NT2/D1 (cell line): ENCODE data around the gene GYPA.
A peak's percentile ranks its signal among the peaks of the same experiment; 100 is the strongest.
"Not testable (repeated sequence)": the region's sequence is repeated elsewhere in the genome, so short reads cannot be mapped to it uniquely, and the experiment has no call there.

Source experiments
- DNase-seq: peaks from one replicate; pipeline ENCODE4 v3.0.0-alpha.2; 2011; ENCODE audit warnings: low read depth, low spot score
- H3K27me3 ChIP-seq: 2 replicates; pipeline ENCODE4 v1.6.0; 2011; ENCODE audit warnings: mild to moderate bottlenecking; ENCODE audit not compliant: insufficient read length, insufficient read depth
- H3K36me3 ChIP-seq: 2 replicates; pipeline ENCODE4 v1.6.1; 2011; ENCODE audit warnings: mild to moderate bottlenecking, low read length, mixed read lengths; ENCODE audit not compliant: insufficient read depth, insufficient read length
- H3K4me1 ChIP-seq: 2 replicates; pipeline ENCODE4 v1.5.1; 2011; ENCODE audit not compliant: insufficient read depth, insufficient read length
- H3K4me3 ChIP-seq: 2 replicates; pipeline ENCODE4 v1.5.1; 2011; ENCODE audit warnings: low read depth; ENCODE audit not compliant: insufficient read length
- H3K9ac ChIP-seq: 2 replicates; pipeline ENCODE4 v1.6.0; 2011; ENCODE audit warnings: low read depth; ENCODE audit not compliant: insufficient read length
- H3K9me3 ChIP-seq: 2 replicates; pipeline ENCODE4 v1.5.1; 2011; ENCODE audit warnings: mild to moderate bottlenecking, low read length; ENCODE audit not compliant: insufficient read depth
- SUZ12 ChIP-seq: IDR thresholded peaks from 2 replicates; pipeline ENCODE4 v1.6.1; 2011; ENCODE audit not compliant: insufficient read length, insufficient read depth; ENCODE audit errors: extremely low read depth
- YY1 ChIP-seq: IDR thresholded peaks from 2 replicates; pipeline ENCODE4 v1.6.1; 2011; ENCODE audit not compliant: insufficient read length, insufficient read depth
- ZNF274 ChIP-seq: IDR thresholded peaks from 2 replicates; pipeline ENCODE4 v1.6.1; 2011; ENCODE audit warnings: mild to moderate bottlenecking, low read depth, low read length

The GYPA gene

GRCh38 chr4:144176476-144176875 lies 36.0 kb upstream of the GYPA start:
- Histone ChIP-seq H3K9me3 (no peaks in the 10 kb centered on the region), H3K4me1 (no peaks in the 10 kb centered on the region), H3K36me3 (no peaks in the 10 kb centered on the region), H3K9ac (no peak overlapping the region), H3K4me3 (no peak overlapping the region), H3K27me3 (no peaks in the 10 kb centered on the region)
- no peak for DNase-seq
- no peak for TF ChIP-seq YY1
- TF ChIP-seq SUZ12: no peak

GRCh38 chr4:144174401-144175067 lies 34.0 kb upstream of the GYPA start:
- H3K4me1 ChIP-seq: no peaks in the 10 kb centered on the region
- no peaks in the 10 kb centered on the region for H3K27me3 ChIP-seq
- peak; percentile 33 for DNase-seq
- H3K9me3 ChIP-seq: no peaks in the 10 kb centered on the region
- TF ChIP-seq ZNF274: no peak
- TF ChIP-seq SUZ12: no peak
- no peak for TF ChIP-seq YY1
- H3K9ac ChIP-seq: no peak overlapping the region
- H3K4me3 ChIP-seq: no peak overlapping the region
- no peaks in the 10 kb centered on the region for H3K36me3 ChIP-seq

GRCh38 chr4:144171697-144172096 lies 31.2 kb upstream of the GYPA start:
- Histone ChIP-seq H3K9ac (no peak overlapping the region), H3K36me3 (no peaks in the 10 kb centered on the region), H3K4me3 (no peak overlapping the region), H3K27me3 (no peaks in the 10 kb centered on the region), H3K9me3 (no peaks in the 10 kb centered on the region), H3K4me1 (no peaks in the 10 kb centered on the region)
- TF ChIP-seq SUZ12: no peak
- TF ChIP-seq YY1: no peak
- TF ChIP-seq ZNF274: no peak
- no peak for DNase-seq

- H3K4me3 ChIP-seq: no peak overlapping the region
- no peak for DNase-seq
- no peaks in the 10 kb centered on the region for H3K36me3 ChIP-seq
- H3K4me1 ChIP-seq: no peaks in the 10 kb centered on the region
- TF ChIP-seq SUZ12 (no peak), YY1 (no peak), ZNF274 (no peak)
- H3K9ac ChIP-seq: no peak overlapping the region
- no peaks in the 10 kb centered on the region for H3K27me3 ChIP-seq
- H3K9me3 ChIP-seq: no peaks in the 10 kb centered on the region
Observed at GRCh38 chr4:144169211-144169610, 28.7 kb upstream of the GYPA start.

- H3K4me1 ChIP-seq: no peaks in the 10 kb centered on the region
- TF ChIP-seq YY1: no peak
- TF ChIP-seq SUZ12: no peak
- no peak for TF ChIP-seq ZNF274
- H3K4me3 ChIP-seq: no peak overlapping the region
- H3K27me3 ChIP-seq: no peaks in the 10 kb centered on the region
- DNase-seq: no peak
- 0 out of 2 replicates have a peak, but pooled peaks cover 10% of the 10 kb centered on the region for H3K9me3 ChIP-seq
- H3K9ac ChIP-seq: no peak overlapping the region
- H3K36me3 ChIP-seq: no peaks in the 10 kb centered on the region
Observed at GRCh38 chr4:144154044-144154443, 13.5 kb upstream of the GYPA start.

DNA sequence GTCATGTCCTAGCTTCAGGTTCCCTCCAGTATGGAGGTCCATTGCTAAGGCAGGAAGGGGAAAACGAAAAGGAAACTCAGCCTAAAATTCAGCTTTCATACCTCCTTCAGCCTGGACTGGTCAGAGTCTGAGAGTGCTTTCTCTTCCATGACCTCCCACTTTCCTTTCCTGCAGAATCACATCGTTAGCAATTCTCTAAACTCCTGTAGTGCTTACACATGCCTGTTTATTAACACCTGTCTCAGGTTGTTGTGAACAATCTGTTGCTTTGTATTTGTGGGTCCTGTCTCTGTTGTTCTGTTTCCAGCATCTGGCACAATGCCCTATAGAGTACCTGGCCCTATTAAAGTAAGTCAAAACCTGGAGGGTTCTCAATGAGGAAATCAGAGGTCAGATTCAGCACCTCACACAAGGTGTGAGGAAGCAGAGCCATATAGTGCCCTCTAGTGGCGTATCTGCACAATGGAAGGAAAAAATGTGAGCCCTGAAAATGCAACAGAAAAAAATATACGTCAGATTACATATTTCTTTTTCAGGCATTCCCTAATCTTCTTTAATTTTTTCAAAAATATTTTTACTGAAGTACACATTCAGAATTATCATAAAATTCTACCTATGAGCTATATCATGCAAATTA lies 2.3 kb upstream of the GYPA start:
- not testable (repeated sequence) for H3K4me3 ChIP-seq, H3K9me3 ChIP-seq, H3K36me3 ChIP-seq, H3K9ac ChIP-seq, H3K4me1 ChIP-seq, H3K27me3 ChIP-seq
- DNase-seq: peak; percentile 1

DNA sequence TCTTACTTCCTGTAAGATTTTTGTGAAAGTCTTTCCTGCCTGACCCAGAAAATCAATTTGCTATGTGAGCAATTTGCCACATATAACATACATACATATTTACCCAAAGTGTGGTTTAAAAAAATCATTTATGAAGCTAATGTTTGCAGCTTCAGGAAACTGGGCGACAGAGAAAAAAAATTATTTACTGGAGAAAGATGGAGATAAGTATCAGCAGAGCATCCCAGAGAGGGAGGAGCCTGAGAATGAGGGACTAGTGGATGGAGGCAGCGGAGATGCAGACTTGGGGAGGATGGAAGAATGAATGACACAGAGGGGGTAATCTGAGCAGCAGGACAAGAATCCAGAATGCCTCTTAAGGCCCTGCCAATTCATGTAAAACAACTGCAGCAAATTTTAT lies 975 bp upstream of the GYPA start:
- no peaks in the 10 kb centered on the region for H3K4me1 ChIP-seq
- H3K9ac ChIP-seq: no peak overlapping the region
- no peak for DNase-seq
- no peaks in the 10 kb centered on the region for H3K36me3 ChIP-seq
- TF ChIP-seq YY1 (no peak), ZNF274 (no peak), SUZ12 (no peak)
- no peaks in the 10 kb centered on the region for H3K9me3 ChIP-seq
- H3K4me3 ChIP-seq: no peak overlapping the region
- H3K27me3 ChIP-seq: no peaks in the 10 kb centered on the region

DNA sequence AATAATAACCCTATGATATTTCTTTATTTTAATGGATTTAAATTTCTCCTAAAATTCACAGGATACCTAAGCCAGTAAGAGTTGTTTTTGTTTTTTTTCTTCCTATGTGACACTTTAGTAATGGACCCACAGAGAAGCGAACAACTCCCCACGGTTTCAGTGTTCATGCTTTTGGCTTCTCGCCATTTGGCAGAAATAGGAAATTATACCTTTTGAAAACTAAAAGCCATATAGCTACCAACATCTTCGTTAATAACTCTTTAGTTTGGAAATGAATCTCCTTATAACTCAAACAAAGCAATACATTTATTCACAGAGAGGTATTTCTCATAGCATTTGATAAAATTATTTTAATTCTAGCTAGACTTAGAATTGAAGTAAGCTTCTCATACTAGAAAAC lies 527 bp downstream of the GYPA start:
- H3K27me3 ChIP-seq, DNase-seq, H3K9ac ChIP-seq, H3K4me1 ChIP-seq, H3K36me3 ChIP-seq, H3K4me3 ChIP-seq, H3K9me3 ChIP-seq: not testable (repeated sequence)

- H3K9ac ChIP-seq, H3K4me1 ChIP-seq, H3K4me3 ChIP-seq, DNase-seq, H3K36me3 ChIP-seq, H3K9me3 ChIP-seq, H3K27me3 ChIP-seq: not testable (repeated sequence)
Observed at GRCh38 chr4:144139547-144139946, 971 bp downstream of the GYPA start.

DNA sequence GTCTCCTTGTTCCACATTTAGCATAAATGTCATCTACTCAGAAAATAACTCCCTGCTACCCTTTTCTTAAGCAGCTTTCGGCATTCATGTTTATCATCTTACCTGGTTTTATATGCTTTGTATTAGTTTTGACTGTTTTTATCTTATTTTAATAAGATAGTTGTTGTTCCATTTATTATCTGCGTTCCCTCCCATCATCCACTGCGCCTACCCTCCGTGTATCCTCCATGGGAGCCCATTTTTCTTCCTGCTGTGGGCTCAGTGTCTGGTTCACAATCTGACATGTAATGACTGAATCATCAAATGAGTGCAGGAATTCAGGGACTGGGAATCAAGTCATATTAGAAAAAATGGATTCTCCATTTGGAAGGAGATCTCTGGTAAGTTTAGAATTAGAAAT lies 2.3 kb downstream of the GYPA start:
- DNase-seq, H3K9ac ChIP-seq, H3K27me3 ChIP-seq, H3K4me3 ChIP-seq, H3K9me3 ChIP-seq, H3K4me1 ChIP-seq, H3K36me3 ChIP-seq: not testable (repeated sequence)
